Measurements from ENCODE around the gene GUCD1.

Gene GUCD1

GRCh38 chr22:24503843-24504338 lies 51.0 kb downstream of the GUCD1 start:
- DNase-seq (ENCODE audit: low read depth, low spot score) = no peak

- no peak for DNase-seq (ENCODE audit: low read depth, low spot score)
Measured at GRCh38 chr22:24503137-24503842, 51.6 kb downstream of the GUCD1 start.

- no peak for DNase-seq (ENCODE audit: low read depth, low spot score)
Measured at GRCh38 chr22:24502541-24502940, 52.4 kb downstream of the GUCD1 start.

GRCh38 chr22:24502034-24502433 lies 52.9 kb downstream of the GUCD1 start:
- DNase-seq (ENCODE audit: low read depth, low spot score) = no peak

- no peak for DNase-seq (ENCODE audit: low read depth, low spot score)
Measured at GRCh38 chr22:24501301-24502005, 53.5 kb downstream of the GUCD1 start.

- no peak for DNase-seq (ENCODE audit: low read depth, low spot score)
Measured at GRCh38 chr22:24500277-24500820, 54.6 kb downstream of the GUCD1 start.

- DNase-seq (ENCODE audit: low read depth, low spot score) = no peak
Measured at GRCh38 chr22:24499706-24500276, 55.1 kb downstream of the GUCD1 start.

GRCh38 chr22:24498824-24499223 lies 56.1 kb downstream of the GUCD1 start:
- no peak for DNase-seq (ENCODE audit: low read depth, low spot score)

GRCh38 chr22:24497841-24498258 lies 57.1 kb downstream of the GUCD1 start:
- no peak for DNase-seq (ENCODE audit: low read depth, low spot score)

- DNase-seq (ENCODE audit: low read depth, low spot score) = no peak
Measured at GRCh38 chr22:24496661-24497060, 58.3 kb downstream of the GUCD1 start.

GRCh38 chr22:24496234-24496633 lies 58.7 kb downstream of the GUCD1 start:
- DNase-seq (ENCODE audit: low read depth, low spot score) = no peak

GRCh38 chr22:24495365-24495675 lies 59.6 kb downstream of the GUCD1 start:
- no peak for DNase-seq (ENCODE audit: low read depth, low spot score)

- no peak for DNase-seq (ENCODE audit: low read depth, low spot score)
Measured at GRCh38 chr22:24494528-24495364, 60.2 kb downstream of the GUCD1 start, which contains the start of gene UPB1. UPB1 (plus strand) TSS chr22:24495332; CDS start chr22:24495404, 72 bp downstream.

- DNase-seq (ENCODE audit: low read depth, low spot score) = no peak
Measured at GRCh38 chr22:24494167-24494527, 60.8 kb downstream of the GUCD1 start.

- DNase-seq (ENCODE audit: low read depth, low spot score) = no peak
Measured at GRCh38 chr22:24492391-24492790, 62.5 kb downstream of the GUCD1 start.

All from iPS DF 19.7 (cell line).